ENCODE results near the gene GRB2. TPM values are rescaled to one million over a fixed set of nuclear protein-coding genes. Genes with fewer than 3 reads are reported as not detected.

The GRB2 gene
- total RNA-seq, 1 experiment from 2014 or later: 148 TPM

DNA sequence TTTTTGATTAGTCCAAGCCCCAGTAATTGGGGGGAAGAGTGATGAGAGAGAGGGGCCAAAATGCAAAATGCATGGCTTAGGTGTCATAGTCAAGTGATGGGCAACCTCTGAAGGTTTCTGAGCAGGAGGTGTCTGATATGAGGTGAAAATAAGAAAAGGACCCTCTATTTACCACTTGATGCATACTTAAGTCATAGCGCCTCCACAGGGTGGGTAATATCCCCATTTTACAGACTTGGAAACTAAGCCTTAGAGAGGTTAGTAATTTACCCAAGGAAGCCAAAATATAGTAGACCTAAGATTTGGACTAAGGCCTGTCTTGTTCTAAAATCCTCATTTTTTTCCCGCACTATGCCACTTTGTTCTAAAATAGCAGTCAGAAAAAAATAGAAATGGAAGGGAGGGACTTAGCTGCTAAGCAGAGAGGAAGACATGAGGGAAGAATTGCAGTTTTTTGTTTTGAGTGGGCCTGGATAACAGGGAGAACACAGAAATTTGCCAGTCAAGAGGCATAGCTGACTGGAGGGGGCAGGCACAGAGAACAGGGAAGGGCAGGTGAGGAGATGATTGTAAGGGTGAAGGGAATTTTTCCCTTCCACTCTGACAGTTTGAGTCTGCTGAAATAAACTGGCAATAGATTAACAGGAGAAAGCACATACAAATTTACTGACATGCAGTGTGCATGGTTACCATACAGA is 2.3 kb upstream of the GRB2 start:
- ChIA-PET POLR2A (no interaction called here), CTCF (interaction anchor here (0.7 to 1.9 kb wide), 5 partner anchors 11 to 168 kb away, joined by 3 to 7 read pairs (median 3); no protein-coding TSS in a partner anchor)
- Histone ChIP-seq H3K4me1 (ENCODE audit: control insufficient read depth, insufficient read depth, low read length) (peaks cover 6% of the 10 kb centered on the region; the same call in 1 of the 2 replicates), H3K27me3 (ENCODE audit: control insufficient read depth, insufficient read depth, low read length) (no peaks in the 10 kb centered on the region), H3K27ac (ENCODE audit: low read length) (no peak overlapping the region), H3K36me3 (ENCODE audit: control insufficient read depth, insufficient read depth, low read length) (no peaks in the 10 kb centered on the region; the same call in 1 of the 2 replicates), H3K9me3 (ENCODE audit: control insufficient read depth, insufficient read depth, low read depth, low read length) (no peaks in the 10 kb centered on the region), H3K4me3 (ENCODE audit: low read depth in 2 of 2, low read length in 2 of 2) (no peak overlapping the region)
- DNase-seq (ENCODE audit: low read depth, low spot score) (no peak), ATAC-seq (no peak)
- in situ Hi-C loops (cut with HindIII; ENCODE audit: low pct_unique_long_range_greater_than_20kb, low sequenced_read_pairs): no loop called here
- intact Hi-C loops (cut with micrococcal nuclease; ENCODE audit: unreplicated experiment): no loop called here
- no peak for TF ChIP-seq SIN3A (IDR thresholded peaks at IDR 0.05; ENCODE audit: borderline replicate concordance, insufficient read depth, low read depth, low read length)
- TF ChIP-seq, protein P1, sequence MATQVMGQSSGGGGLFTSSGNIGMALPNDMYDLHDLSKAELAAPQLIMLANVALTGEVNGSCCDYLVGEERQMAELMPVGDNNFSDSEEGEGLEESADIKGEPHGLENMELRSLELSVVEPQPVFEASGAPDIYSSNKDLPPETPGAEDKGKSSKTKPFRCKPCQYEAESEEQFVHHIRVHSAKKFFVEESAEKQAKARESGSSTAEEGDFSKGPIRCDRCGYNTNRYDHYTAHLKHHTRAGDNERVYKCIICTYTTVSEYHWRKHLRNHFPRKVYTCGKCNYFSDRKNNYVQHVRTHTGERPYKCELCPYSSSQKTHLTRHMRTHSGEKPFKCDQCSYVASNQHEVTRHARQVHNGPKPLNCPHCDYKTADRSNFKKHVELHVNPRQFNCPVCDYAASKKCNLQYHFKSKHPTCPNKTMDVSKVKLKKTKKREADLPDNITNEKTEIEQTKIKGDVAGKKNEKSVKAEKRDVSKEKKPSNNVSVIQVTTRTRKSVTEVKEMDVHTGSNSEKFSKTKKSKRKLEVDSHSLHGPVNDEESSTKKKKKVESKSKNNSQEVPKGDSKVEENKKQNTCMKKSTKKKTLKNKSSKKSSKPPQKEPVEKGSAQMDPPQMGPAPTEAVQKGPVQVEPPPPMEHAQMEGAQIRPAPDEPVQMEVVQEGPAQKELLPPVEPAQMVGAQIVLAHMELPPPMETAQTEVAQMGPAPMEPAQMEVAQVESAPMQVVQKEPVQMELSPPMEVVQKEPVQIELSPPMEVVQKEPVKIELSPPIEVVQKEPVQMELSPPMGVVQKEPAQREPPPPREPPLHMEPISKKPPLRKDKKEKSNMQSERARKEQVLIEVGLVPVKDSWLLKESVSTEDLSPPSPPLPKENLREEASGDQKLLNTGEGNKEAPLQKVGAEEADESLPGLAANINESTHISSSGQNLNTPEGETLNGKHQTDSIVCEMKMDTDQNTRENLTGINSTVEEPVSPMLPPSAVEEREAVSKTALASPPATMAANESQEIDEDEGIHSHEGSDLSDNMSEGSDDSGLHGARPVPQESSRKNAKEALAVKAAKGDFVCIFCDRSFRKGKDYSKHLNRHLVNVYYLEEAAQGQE (IDR thresholded peaks at IDR 0.05; ENCODE audit: insufficient read depth in 1 of 2, low read depth in 2 of 2, low read length in 1 of 2): no peak
- 0 out of 2 replicates have a peak, but pooled peaks have one; percentile 12 for TF ChIP-seq CTCF (IDR thresholded peaks at IDR 0.05)
- TF ChIP-seq POLR2AphosphoS5 (IDR thresholded peaks at IDR 0.05; ENCODE audit: low read depth, low read length): no peak
- BruUV-seq (replicated peaks): no TSS peak

DNA sequence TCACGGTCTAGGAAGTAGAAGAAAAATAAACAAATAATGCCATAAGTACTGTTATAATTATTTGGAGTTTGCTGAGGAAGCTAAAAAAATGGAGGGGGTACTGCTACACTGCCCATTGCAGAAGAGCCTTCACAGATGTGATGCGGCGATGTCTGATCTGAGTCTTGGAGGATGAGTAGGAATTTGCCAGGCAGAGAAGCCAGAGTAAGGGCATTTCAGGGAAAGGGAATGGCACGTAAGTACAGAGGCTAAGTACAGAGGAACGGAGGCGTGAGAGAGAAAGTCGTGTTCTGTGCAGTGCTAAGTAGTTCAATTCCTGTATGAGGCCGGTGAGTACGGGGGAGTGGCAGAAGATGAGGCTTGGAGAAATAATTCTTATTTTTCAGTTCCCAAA is 741 bp upstream of the GRB2 start:
- CTCF ChIA-PET: interaction anchor here (0.5 to 1.9 kb wide), 6 partner anchors 10 to 135 kb away, joined by 3 to 7 read pairs (median 6); partner anchors contain the start of gene MIF4GD
- no TSS peak for BruUV-seq (replicated peaks)
- in situ Hi-C loops (cut with HindIII; ENCODE audit: low pct_unique_long_range_greater_than_20kb, low sequenced_read_pairs) (no loop called here), intact Hi-C loops (cut with micrococcal nuclease; ENCODE audit: unreplicated experiment) (no loop called here)
- TF ChIP-seq TCF7L2 (IDR thresholded peaks at IDR 0.05; ENCODE audit: low read depth, low read length) (no peak), CTCF (IDR thresholded peaks at IDR 0.05) (no peak)
- H3K27me3 ChIP-seq (ENCODE audit: control insufficient read depth, insufficient read depth, low read length): no peaks in the 10 kb centered on the region
- H3K27ac ChIP-seq (ENCODE audit: low read length): peak overlapping the region; percentile 66
- no peaks in the 10 kb centered on the region; the same call in 1 of the 2 replicates for H3K36me3 ChIP-seq (ENCODE audit: control insufficient read depth, insufficient read depth, low read length)
- ATAC-seq (peak; percentile 36; the same call in 1 of the 2 replicates), DNase-seq (ENCODE audit: low read depth, low spot score) (no peak)
- POLR2A ChIA-PET: interaction anchor here (0.6 to 1.2 kb wide), 4 partner anchors 13 to 146 kb away, joined by 3 to 6 read pairs (median 4); no protein-coding TSS in a partner anchor
- H3K9me3 ChIP-seq (ENCODE audit: control insufficient read depth, insufficient read depth, low read depth, low read length): no peaks in the 10 kb centered on the region
- H3K4me1 ChIP-seq (ENCODE audit: control insufficient read depth, insufficient read depth, low read length): peaks cover 10% of the 10 kb centered on the region
- peak overlapping the region; percentile 80 to 94 for H3K4me3 ChIP-seq (ENCODE audit: low read depth in 2 of 2, low read length in 2 of 2)

Measured in Panc1 (cell line).